ENCODE data around the gene HTRA3. TPM values are rescaled to one million over a fixed set of nuclear protein-coding genes. Genes with fewer than 3 reads are reported as not detected.
"Not testable (repeated sequence)": the region's sequence is repeated elsewhere in the genome, so short reads cannot be mapped to it uniquely, and the experiment has no call there.

Gene HTRA3
- polyA plus RNA-seq, 1 donor = 7.2 TPM

- DNase-seq = no peak
Observed at GRCh38 chr4:8325291-8325973, 55.9 kb downstream of the HTRA3 start.

GRCh38 chr4:8326206-8326605 is 56.7 kb downstream of the HTRA3 start:
- DNase-seq = no peak

- no peak for DNase-seq
Observed at GRCh38 chr4:8328456-8328855, 58.9 kb downstream of the HTRA3 start.

- DNase-seq = no peak
Observed at GRCh38 chr4:8328866-8329559, 59.5 kb downstream of the HTRA3 start.

GRCh38 chr4:8329560-8329858 is 60.0 kb downstream of the HTRA3 start:
- no peak for DNase-seq

GRCh38 chr4:8329859-8330761 is 60.6 kb downstream of the HTRA3 start:
- no peak for DNase-seq

- no peak for DNase-seq
Observed at GRCh38 chr4:8330821-8331574, 61.4 kb downstream of the HTRA3 start.

GRCh38 chr4:8331575-8331955 is 62.0 kb downstream of the HTRA3 start:
- DNase-seq = no peak

- no peak for DNase-seq
Observed at GRCh38 chr4:8332038-8332857, 62.7 kb downstream of the HTRA3 start.

GRCh38 chr4:8332891-8333331 is 63.4 kb downstream of the HTRA3 start:
- DNase-seq = no peak

- no peak for DNase-seq
Observed at GRCh38 chr4:8333726-8334460, 64.3 kb downstream of the HTRA3 start.

- no peak for DNase-seq
Observed at GRCh38 chr4:8334786-8335460, 65.4 kb downstream of the HTRA3 start.

GRCh38 chr4:8335848-8336247 is 66.3 kb downstream of the HTRA3 start:
- DNase-seq = no peak

GRCh38 chr4:8336412-8337075 is 67.0 kb downstream of the HTRA3 start:
- DNase-seq = no peak

GRCh38 chr4:8338351-8338961 is 68.9 kb downstream of the HTRA3 start:
- DNase-seq = no peak

GRCh38 chr4:8340781-8341241 is 71.3 kb downstream of the HTRA3 start:
- DNase-seq = no peak

GRCh38 chr4:8341281-8341680 is 71.7 kb downstream of the HTRA3 start:
- DNase-seq = not testable (repeated sequence)

- peak; percentile 60 for DNase-seq
Observed at GRCh38 chr4:8341691-8342090, 72.1 kb downstream of the HTRA3 start.
